Measurements from ENCODE around the gene POLD2.
"Not testable (repeated sequence)": the region's sequence is repeated elsewhere in the genome, so short reads cannot be mapped to it uniquely, and the experiment has no call there.

POLD2 gene

GRCh38 chr7:44123190-44124003 lies at the start of gene POLD2:
Gene POLD2, minus strand, starts transcription at chr7:44123548. Its CDS starts 1,495 bp downstream, at chr7:44122053.
- peak; percentile 93 to 96 for DNase-seq (ENCODE audit: low read depth in 1 of 2, low spot score in 1 of 2)

- DNase-seq (ENCODE audit: low read depth in 1 of 2, low spot score in 1 of 2) = no peak
Observed at GRCh38 chr7:44172803-44173424, 49.6 kb upstream of the POLD2 start.

GRCh38 chr7:44172352-44172751 lies 49.0 kb upstream of the POLD2 start:
- DNase-seq (ENCODE audit: low read depth in 1 of 2, low spot score in 1 of 2) = no peak

GRCh38 chr7:44171901-44172300 lies 48.6 kb upstream of the POLD2 start:
- DNase-seq (ENCODE audit: low read depth in 1 of 2, low spot score in 1 of 2) = not testable (repeated sequence)

- no peak for DNase-seq (ENCODE audit: low read depth in 1 of 2, low spot score in 1 of 2)
Observed at GRCh38 chr7:44167920-44168319, 44.6 kb upstream of the POLD2 start.

GRCh38 chr7:44163591-44163990 lies 40.2 kb upstream of the POLD2 start:
- DNase-seq (ENCODE audit: low read depth in 1 of 2, low spot score in 1 of 2) = no peak

GRCh38 chr7:44162785-44163395 lies 39.5 kb upstream of the POLD2 start:
- DNase-seq (ENCODE audit: low read depth in 1 of 2, low spot score in 1 of 2) = no peak

GRCh38 chr7:44162179-44162578 lies 38.8 kb upstream of the POLD2 start:
- no peak for DNase-seq (ENCODE audit: low read depth in 1 of 2, low spot score in 1 of 2)

GRCh38 chr7:44161371-44161770 lies 38.0 kb upstream of the POLD2 start:
- no peak for DNase-seq (ENCODE audit: low read depth in 1 of 2, low spot score in 1 of 2)

- no peak for DNase-seq (ENCODE audit: low read depth in 1 of 2, low spot score in 1 of 2)
Observed at GRCh38 chr7:44159824-44160630, 36.7 kb upstream of the POLD2 start.

- no peak for DNase-seq (ENCODE audit: low read depth in 1 of 2, low spot score in 1 of 2)
Observed at GRCh38 chr7:44158873-44159631, 35.7 kb upstream of the POLD2 start.

- DNase-seq (ENCODE audit: low read depth in 1 of 2, low spot score in 1 of 2) = no peak
Observed at GRCh38 chr7:44158096-44158872, 34.9 kb upstream of the POLD2 start.

GRCh38 chr7:44157116-44158080 lies 34.0 kb upstream of the POLD2 start:
- DNase-seq (ENCODE audit: low read depth in 1 of 2, low spot score in 1 of 2) = no peak

GRCh38 chr7:44156453-44157010 lies 33.2 kb upstream of the POLD2 start:
- no peak for DNase-seq (ENCODE audit: low read depth in 1 of 2, low spot score in 1 of 2)

- DNase-seq (ENCODE audit: low read depth in 1 of 2, low spot score in 1 of 2) = no peak
Observed at GRCh38 chr7:44155191-44156185, 32.1 kb upstream of the POLD2 start.

GRCh38 chr7:44154703-44155102 lies 31.4 kb upstream of the POLD2 start:
- DNase-seq (ENCODE audit: low read depth in 1 of 2, low spot score in 1 of 2) = no peak

GRCh38 chr7:44153948-44154335 lies 30.6 kb upstream of the POLD2 start:
- no peak for DNase-seq (ENCODE audit: low read depth in 1 of 2, low spot score in 1 of 2)

All from stimulated activated CD4-positive, alpha-beta T cell treated with anti-CD3 and anti-CD28 coated beads, Interleukin-15, amount 100 ng/mL, for 1 hour (primary cell).